Stimulated activated CD8-positive, alpha-beta memory T cell treated with anti-CD3 and anti-CD28 coated beads, Interleukin-7, amount 100 ng/mL, for 4 hours (primary cell): Measurements from ENCODE around the gene PPTC7.
"Not testable (repeated sequence)": the region's sequence is repeated elsewhere in the genome, so short reads cannot be mapped to it uniquely, and the experiment has no call there.

Experiments used
- DNase-seq, 2 donors: peaks; one replicate each; pipeline ENCODE4 v3.0.0-alpha.2; 2020; ENCODE audit warnings: low read depth in 2 of 2

The PPTC7 gene

DNA sequence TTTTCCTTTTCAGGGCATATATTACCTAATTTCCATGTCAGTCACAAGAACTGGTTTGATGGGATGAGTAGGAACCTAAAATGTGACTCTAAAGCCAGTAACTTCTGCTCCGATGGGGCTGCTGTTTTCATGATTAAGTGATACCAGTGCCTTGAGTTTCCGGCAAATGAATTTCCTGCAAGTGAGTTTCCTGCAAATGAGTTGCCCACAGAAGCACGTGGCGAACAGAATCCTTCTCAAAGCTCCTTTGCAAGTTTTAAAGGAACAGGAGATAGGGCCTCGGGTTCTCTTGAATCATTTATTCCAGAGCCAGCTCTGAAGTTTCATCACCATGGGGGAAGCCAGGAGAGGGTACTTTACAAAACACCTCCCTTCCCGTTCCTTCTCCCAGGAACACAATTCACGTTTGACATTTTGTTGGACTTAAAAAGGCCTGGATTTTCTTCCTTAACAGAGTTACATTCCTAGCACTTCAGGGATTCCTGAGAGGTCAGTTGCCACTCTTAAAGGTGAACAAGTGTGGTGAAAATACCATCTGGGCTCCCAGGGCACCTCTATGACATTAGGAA lies 2.2 kb upstream of the PPTC7 start:
- peak; percentile 9 to 51 for DNase-seq

DNA sequence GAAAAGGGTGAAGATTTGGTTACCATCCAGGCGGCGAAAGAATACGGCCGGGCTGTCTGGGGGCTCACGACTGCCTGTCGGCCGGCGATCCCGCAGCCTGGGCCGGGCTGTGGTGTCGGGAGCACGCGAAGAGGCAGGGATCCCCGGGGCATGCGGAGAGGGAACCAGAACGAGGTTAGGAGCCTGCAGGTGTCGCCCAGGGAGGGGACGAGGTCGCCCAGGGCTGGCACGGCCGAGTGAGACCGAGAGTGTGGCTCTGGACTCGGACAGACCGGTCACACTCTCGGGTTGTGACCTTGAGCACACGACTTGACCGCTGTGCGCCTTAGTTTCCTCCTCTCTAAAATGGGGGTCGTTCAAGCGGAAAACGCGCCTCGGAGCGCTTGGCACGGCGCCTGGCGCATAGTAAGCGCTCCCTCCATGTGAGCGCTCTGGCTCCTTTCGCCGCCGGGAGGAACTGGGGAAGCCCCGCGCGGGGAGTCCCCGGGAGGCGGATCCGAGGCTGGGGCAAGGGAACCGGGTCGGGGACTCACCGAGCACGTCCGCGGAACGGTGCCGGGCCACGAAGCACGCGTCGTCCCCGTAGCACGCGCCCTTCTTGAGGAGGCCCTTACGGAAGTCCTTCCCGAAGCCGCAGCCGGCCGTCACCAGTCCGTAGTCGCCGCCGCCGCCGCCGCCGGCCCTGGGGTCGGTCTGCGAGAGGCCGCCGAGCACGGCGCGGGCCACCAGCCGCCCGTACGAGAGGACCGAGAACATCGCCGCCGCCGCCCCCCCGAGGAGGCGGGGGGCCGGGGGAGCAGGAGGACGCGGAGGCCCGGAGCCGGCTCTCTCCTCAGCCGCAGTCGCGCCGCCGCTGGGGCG lies 612 bp downstream of the PPTC7 start:
- DNase-seq = peak; percentile 69 to 79

DNA sequence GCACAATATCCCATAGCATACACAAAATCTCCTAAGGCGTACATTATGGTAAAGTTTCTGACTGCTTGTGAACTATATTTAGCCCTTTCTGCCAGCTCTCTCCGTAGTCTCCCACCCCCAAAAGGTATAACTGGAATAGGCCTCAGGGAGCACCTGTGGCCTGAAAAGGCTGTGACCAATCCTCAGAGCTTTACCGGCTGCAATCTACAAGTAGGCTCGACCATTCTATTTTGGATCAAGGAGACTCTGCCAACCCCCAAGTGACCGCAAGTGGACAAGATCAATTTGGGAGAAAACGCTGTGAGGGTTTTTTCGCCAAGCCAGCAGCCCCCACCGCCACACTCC lies 1.2 kb downstream of the PPTC7 start:
- DNase-seq = no peak

DNA sequence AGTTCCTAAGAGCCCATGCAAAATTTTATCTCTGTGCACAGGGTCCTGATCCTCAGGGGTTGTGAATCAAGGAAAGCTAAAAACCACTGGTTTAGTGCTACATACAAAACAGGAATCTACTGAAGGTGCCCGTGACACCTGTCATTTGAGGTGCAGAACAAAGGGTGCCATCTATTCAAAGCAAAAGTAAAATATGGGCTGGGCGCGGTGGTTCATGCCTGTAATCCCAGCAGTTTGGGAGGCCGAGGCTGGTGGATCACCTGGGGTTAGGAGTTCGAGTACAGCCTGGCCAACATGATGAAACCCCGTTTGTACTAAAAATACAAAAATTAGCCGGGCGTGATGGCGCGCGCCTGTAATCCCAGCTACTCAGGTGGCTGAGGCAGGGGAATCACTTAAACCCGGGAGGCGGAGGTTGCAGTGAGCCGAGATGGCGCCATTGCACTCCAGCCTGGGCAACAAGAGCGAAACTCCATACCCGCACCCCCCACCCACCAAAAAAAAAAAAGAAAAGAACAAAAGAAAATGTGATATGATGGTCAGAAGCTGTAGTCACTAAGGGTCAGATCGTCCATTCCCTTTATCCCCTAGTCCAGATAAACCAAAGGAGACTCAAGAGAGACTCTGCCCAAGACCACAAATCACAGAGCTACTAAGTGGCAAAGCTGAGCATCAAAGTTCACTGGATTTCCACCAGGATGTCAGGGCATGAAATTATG lies 3.4 kb downstream of the PPTC7 start:
- DNase-seq = no peak

DNA sequence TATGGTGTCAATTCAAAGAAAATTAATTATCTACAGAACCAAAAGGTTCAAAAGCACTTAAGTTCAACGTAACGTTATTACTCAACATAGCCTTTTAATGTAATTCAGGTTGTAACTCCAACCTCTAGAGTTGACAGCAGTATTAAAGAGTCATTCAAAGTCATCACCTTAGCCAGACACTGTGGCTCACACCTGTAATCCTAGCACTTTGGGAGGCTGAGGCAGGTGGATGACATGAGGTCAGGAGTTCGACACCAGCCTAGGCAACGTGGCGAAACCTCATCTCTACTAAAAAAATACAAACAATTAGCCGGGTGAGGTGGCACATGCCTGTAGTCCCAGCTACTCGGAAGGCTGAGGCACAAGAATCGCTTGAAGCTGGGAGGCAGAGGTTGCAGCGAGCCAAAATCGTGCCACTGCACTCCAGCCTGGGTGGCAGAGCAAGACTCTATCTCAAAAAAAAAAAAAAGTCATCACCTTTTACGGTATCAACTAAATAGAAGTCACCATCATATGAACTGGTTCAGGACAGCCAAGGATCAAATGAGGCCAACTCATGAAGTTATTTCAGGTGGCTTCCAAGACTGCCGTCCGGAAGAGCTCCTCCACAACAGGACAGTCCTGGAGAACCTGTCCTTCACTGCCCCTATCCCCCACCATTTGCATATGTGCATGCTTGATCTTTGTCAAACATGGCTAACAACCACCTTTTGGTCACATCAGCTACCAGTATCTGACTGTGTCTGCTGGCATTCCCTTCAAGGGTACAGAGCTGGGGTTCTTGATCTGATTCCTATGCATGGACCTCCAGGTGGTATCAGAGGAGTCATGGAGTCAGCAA lies 4.2 kb downstream of the PPTC7 start:
- DNase-seq = peak in 1 of 2 donors; percentile 12

DNA sequence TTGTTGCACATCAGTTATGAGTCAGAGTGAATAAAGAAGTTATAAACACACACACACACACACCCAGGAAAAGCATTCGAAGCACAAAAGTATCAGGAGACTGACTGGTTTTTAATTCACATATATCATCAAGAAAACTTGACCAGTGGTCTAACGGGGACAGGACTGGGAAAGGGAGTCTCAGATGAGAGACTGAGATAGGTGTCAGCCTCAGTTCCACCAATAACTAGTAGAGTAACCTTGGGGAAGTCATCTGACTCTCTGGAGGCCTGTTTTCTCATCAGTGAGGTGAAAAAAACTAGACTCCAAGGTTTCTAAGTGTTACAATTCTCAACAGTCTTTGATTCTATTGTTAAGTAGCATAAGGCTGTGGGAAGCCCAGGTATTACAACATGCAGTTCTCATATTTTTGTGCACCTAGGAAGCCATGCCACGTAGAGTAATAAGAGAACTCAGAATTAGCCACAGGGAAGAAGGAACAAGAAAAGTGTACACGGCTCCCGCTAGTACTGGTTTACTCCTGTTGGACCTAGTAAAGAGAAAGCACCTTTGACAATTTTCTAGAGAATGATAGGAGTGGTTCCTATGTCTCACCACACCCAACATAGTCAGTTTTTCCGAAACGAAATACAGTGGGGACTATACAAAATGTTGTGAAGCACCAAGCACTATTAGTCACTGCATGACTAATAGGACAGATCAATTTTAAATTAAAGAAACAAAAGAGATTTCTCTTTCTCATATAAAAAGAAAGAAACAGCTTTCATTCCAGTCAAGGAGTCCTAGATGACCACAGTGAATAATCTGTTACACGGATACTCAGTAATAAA lies 5.0 kb downstream of the PPTC7 start:
- DNase-seq = peak in 1 of 2 donors; percentile 35

DNA sequence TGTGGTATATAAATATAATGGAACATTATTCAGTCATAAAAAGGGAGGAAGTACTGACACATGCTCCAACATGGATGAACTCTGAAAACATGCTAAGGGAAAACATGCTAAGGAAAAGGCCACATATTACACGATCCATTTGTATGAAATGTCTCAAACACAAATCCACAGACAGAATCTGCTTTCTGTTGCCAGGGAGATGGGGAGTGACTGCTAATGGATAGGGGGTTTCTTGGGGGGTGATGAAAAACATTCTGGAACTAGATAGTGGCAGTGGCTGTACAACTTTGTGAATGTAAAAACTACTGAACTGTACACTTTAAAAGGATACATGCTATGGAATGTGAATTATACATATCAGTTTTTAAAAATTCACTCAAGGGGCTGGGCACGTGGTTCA lies 6.6 kb downstream of the PPTC7 start:
- no peak for DNase-seq

DNA sequence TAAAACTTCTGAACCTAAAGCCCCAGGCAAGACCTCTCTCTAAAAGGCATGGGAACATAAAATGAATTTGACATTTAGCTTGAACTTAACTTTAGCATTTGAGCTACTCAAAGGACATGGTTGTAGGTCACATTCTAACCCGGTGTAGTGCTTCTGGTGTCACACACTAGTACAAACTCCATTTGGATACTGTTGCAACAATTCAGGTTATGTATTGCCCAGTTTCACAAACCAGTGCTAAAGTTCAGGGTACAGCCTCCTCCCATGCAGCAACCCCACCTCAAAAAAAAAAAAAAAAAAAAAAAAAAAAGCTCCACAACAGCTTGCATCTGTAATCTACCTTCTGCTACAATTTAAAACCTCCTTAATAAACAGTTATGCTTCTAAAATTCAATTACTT lies 7.8 kb downstream of the PPTC7 start:
- DNase-seq = no peak

DNA sequence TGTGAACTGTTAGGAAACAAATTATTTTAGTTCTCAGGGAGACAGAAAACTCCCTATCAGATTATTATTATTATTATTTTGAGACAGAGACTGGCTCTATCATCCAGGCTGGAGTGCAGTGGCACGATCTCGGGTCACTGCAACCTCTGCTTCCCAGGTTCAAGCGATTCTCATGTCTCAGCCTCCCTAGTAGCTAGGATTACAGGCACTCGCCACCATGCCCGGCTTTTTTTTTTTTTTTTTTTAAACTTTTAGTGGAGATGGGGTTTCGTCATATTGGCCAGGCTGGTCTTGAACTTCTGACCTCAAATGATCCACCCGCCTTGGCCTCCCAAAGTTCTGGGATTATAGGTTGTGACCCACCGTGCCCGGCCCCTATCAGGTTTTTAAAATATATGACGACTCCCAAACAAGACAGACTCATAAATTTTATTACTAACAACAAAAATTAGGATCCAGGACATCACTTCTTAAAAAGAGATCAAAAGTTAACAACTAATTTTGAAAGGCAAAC lies 8.3 kb downstream of the PPTC7 start:
- DNase-seq = not testable (repeated sequence)

DNA sequence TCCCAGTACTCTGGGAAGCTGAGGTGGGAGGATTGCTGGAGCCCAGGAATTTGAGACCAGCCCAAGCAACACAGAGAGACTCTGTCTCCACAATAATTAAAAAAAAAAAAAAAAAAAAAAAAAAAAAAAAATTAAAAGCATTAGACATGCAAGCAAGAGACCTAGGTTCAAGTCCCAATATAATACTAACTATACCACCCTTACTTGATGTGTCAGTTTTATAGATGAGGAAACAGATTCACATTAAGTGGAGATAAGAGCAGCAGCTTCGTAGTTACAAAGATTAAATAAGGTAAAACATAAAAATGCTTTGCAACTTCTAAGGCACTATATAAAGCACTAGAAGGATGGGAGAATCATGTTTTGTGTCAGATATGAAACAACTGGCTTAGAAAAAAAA lies 9.1 kb downstream of the PPTC7 start:
- DNase-seq = no peak

DNA sequence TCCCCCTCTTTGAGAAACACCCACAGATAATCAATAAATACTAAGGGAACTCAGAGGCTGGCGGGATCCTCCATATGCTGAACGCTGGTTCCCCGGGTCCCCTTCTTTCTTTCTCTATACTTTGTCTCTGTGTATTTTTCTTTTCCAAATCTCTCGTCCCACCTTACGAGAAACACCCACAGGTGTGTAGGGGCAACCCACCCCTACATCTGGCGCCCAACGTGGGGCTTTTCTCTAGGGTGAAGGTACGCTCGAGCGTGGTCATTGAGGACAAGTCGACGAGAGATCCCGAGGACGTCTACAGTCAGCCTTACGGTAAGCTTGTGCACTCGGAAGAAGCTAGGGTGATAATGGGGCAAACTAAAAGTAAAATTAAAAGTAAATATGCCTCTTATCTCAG lies 12.3 kb downstream of the PPTC7 start:
- not testable (repeated sequence) for DNase-seq

DNA sequence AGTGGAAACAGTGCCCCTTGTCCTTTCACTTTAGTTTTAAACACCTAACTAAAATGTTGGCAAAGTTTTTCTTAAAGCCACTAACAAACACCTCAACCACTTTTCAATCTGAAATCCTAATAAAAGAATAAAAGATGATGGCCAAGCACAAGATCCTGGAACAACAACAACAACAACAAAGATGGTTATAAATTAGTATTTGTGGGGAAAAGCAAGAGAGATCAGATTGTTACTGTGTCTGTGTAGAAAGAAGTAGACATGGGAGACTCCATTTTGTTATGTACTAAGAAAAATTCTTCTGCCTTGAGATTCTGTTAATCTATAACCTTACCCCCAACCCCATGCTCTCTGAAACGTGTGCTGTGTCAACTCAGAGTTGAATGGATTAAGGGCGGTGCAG lies 13.3 kb downstream of the PPTC7 start:
- not testable (repeated sequence) for DNase-seq

DNA sequence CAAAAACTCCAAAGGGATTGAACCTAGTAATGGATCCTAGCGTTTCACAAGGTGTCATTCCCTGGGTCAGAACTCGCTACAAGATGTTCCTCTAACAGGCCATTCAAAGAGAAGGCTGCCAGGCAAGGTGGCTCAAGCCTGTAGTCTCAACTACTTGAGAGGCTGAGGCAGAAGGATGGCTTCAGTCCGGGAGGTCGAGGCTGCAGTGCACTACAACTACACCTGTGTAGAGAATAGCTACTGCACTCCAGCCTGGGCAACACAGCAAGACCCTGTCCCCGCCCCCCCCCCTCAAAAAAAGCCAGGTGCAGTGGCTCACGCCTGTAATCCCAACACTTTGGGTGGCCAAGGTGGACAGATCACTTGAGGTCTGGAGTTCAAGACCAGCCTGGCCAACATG lies 14.4 kb downstream of the PPTC7 start:
- no peak for DNase-seq

DNA sequence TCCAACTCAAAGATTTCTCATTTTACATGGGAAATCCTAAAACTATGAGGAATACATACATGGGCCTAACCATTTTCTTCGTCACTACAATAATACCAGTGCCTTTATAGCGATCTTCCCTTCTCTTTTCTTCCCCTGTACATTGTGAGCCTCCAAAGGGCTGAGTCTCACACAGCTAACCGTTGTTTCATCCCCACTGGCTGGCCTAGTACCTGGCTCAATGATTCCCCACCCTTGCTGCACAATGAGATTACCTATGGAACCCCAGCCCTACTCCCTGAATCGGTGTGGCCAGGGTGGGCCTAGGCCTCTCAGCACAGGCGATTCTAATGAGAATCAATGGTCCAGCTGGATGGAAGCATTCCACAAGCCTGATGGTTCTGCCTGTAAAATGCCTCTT lies 16.1 kb downstream of the PPTC7 start:
- no peak for DNase-seq

DNA sequence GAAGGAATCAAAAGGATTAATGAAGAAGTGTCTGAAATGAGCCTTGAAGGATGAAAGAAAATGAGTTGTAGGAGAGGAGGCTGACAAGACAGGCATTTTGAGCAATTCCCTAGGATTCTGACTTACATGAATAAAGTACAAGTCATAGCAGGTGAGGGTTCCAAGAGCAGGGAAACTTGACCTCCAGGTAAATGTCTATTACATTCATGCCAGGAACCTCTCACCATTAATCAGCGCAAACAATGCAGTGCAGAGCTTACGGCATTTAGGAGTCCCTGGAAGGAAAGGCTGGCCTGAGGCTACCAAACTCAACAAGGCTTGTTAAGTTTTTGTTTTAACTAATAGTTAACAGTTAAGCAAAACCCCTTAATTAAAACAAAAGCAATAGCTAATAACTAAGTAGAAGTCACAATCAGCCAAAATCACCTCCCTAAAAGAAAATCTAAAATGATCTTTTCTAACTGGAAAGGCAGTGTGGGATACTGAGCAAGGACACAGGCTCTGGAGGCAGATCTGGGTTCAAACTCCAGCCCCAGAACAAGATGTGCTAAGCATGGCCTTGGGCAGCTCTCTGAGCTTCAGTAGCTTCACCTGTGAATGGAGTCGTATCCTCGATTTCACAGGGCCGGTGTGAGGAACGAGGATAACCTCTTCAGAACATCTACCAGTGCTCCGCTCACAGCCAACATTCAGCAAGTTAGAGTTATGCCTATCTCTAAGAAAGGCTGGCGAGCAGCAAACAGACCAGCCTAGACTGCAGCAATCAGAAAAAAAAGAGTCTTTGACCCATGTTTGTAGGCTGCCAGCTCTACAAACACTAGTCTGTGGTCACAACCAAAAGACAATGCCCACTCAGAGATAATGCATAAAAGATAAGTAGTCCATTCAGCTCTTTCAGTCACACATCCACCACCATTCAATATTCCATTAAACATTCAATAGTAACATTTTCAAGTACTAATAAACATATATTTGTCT lies 16.9 kb downstream of the PPTC7 start:
- no peak for DNase-seq

DNA sequence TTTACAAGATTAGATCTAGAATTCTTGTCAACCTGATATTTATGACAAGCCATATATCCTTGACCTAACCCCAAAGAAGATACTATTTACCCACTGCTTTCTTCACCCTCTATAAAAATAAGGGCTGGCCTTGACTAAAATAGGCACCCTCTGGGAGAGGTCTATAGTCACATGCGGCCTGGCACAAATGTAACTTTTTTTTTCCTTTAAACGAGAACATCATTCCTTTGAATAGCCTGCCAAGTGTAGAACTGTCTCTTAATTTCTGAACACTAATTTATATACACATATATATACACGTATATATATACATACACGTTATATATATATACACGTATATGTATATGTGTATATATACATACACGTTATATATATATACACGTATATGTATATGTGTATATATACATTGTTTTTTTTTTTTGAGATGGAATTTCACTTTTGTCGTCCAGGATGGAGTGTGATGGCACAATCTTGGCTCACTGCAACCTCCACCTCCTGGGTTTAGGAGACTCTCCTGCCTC lies 18.6 kb downstream of the PPTC7 start:
- DNase-seq = no peak

DNA sequence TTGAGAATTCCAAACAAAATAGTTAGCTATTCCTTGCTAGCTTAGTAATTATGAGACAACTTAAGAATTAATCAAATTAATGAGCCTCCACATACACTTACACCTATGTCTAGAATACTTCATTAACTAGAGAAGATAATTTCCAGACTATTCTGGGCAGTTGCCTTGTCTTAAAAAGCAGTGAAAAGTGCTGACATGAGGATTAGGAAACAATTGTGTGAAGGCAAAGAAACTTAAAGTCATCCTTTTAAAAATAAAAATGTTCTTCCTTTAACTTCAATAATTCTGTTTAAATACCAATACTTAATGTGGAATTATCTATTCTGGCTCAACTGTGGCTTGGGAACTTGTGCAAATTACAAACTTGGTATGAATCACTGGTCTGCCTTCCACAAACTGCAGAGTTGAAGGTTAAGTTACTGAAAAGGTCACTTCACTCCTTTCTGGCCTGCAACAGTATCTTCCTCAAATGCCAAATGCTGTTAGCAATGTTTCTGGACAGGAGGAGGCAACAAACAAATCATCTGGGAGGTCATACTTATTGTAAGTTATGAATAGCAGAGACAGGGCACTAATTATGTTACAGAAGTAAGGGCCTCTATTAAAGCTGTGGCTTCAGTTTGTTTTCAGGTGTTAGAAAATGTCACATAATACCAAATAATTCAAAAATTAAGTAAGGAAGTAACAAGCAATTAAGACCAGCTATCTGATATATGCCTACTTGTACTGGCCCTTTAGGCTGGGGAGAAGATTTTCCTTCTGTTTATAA lies 19.2 kb downstream of the PPTC7 start:
- no peak for DNase-seq

DNA sequence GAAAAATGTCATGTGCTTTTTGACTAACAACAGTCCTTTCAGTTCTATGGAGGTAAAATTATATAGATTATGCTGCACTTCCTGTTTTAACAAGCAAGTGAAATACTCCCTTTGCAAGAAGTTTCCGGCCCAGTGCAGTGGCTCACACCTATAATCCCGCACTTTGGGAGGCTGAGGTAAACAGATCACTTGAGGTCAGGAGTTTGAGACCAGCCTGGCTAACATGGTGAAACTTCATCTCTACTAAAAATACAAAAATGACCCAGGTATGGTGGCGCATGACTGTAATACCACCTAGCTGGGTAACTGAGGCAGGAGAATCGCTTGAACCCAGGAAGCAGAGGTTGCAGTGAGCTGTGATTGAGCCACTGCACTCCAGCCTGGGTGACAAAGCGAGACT lies 20.7 kb downstream of the PPTC7 start:
- peak in 1 of 2 donors; percentile 19 for DNase-seq
